H9 (cell line): ENCODE measurements around the gene GMPR. TPM values are rescaled to one million over a fixed set of nuclear protein-coding genes. Genes with fewer than 3 reads are reported as not detected.

ENCODE experiments used
- DNase-seq: peaks from one replicate; pipeline ENCODE4 v3.0.0-alpha.2; 2017
- H2AFZ ChIP-seq: one replicate; pipeline ENCODE4 v1.6.1; 2013; ENCODE audit warnings: mild to moderate bottlenecking, low read length, control low read depth, moderate library complexity
- H2AK5ac ChIP-seq: 2 replicates; pipeline ENCODE4 v1.6.1; 2013; ENCODE audit warnings: low read length, control low read depth, mixed read lengths; ENCODE audit not compliant: insufficient read length
- H2BK120ac ChIP-seq: one replicate; pipeline ENCODE4 v1.6.1; 2013; ENCODE audit warnings: low read depth, mild to moderate bottlenecking, low read length, control low read depth, inconsistent platforms; ENCODE audit not compliant: poor library complexity, severe bottlenecking
- H2BK12ac ChIP-seq: 2 replicates; pipeline ENCODE4 v1.6.1; 2013; ENCODE audit warnings: low read length, control low read depth, mixed read lengths, low read depth; ENCODE audit not compliant: insufficient read length
- H2BK15ac ChIP-seq: 2 replicates; pipeline ENCODE4 v1.6.1; 2013; ENCODE audit warnings: low read depth, low read length, control low read depth
- H2BK20ac ChIP-seq: one replicate; pipeline ENCODE4 v1.6.1; 2013; ENCODE audit warnings: low read depth, mild to moderate bottlenecking, low read length, control low read depth, inconsistent platforms; ENCODE audit not compliant: poor library complexity, severe bottlenecking
- H2BK5ac ChIP-seq: 2 replicates; pipeline ENCODE4 v1.6.1; 2013; ENCODE audit warnings: low read length, control low read depth, mixed read lengths; ENCODE audit not compliant: insufficient read length
- H3K14ac ChIP-seq: 2 replicates; pipeline ENCODE4 v1.6.1; 2013; ENCODE audit warnings: low read length, control low read depth; ENCODE audit not compliant: insufficient read depth
- H3K18ac ChIP-seq: 2 replicates; pipeline ENCODE4 v1.6.1; 2013; ENCODE audit warnings: low read depth, mild to moderate bottlenecking, mixed read lengths, low read length, control low read depth; ENCODE audit not compliant: insufficient read length
- H3K23ac ChIP-seq: 2 replicates; pipeline ENCODE4 v1.6.1; 2013; ENCODE audit warnings: low read length, control low read depth, mixed read lengths, low read depth; ENCODE audit not compliant: insufficient read length
- H3K23me2 ChIP-seq: 2 replicates; pipeline ENCODE4 v1.6.1; 2013; ENCODE audit warnings: low read depth, mild to moderate bottlenecking, mixed read lengths, low read length, control low read depth; ENCODE audit not compliant: insufficient read length, poor library complexity, severe bottlenecking
- H3K27ac ChIP-seq: 2 replicates; pipeline ENCODE4 v1.5.1; 2013; ENCODE audit warnings: low read length, control low read depth, mixed read lengths, low read depth; ENCODE audit not compliant: insufficient read length
- H3K27me3 ChIP-seq: 2 replicates; pipeline ENCODE4 v1.6.1; 2013; ENCODE audit warnings: low read length, control low read depth, inconsistent platforms; ENCODE audit not compliant: insufficient read depth
- H3K4ac ChIP-seq: 2 replicates; pipeline ENCODE4 v1.6.1; 2013; ENCODE audit warnings: low read depth, mild to moderate bottlenecking, control low read depth, inconsistent platforms, low read length, moderate library complexity
- H3K4me1 ChIP-seq: 2 replicates; pipeline ENCODE4 v1.6.1; 2013; ENCODE audit warnings: low read length, control low read depth, inconsistent platforms; ENCODE audit not compliant: insufficient read depth
- H3K4me2 ChIP-seq: 2 replicates; pipeline ENCODE4 v1.6.1; 2013; ENCODE audit warnings: low read length, control low read depth, mixed read lengths; ENCODE audit not compliant: insufficient read length, insufficient read depth
- H3K56ac ChIP-seq: 2 replicates; pipeline ENCODE4 v1.6.1; 2013; ENCODE audit warnings: low read depth, mild to moderate bottlenecking, mixed read lengths, low read length, control low read depth; ENCODE audit not compliant: insufficient read length
- H3K79me1 ChIP-seq: 2 replicates; pipeline ENCODE4 v1.6.1; 2013; ENCODE audit warnings: low read depth, mild to moderate bottlenecking, moderate library complexity, low read length, control low read depth, inconsistent platforms; ENCODE audit not compliant: insufficient read depth, poor library complexity, severe bottlenecking
- H3K79me2 ChIP-seq: 2 replicates; pipeline ENCODE4 v1.6.1; 2013; ENCODE audit warnings: low read length, control low read depth, inconsistent platforms; ENCODE audit not compliant: insufficient read depth
- H3K9ac ChIP-seq: 2 replicates; pipeline ENCODE4 v1.6.1; 2013; ENCODE audit warnings: low read length, control low read depth, mixed read lengths; ENCODE audit not compliant: insufficient read length; ENCODE audit errors: extremely low read depth
- H3K9me3 ChIP-seq: one replicate; pipeline ENCODE4 v1.6.1; 2013; ENCODE audit warnings: low read depth, low read length, inconsistent platforms; ENCODE audit not compliant: control insufficient read depth
- H3T11ph ChIP-seq: one replicate; pipeline ENCODE4 v1.6.1; 2013; ENCODE audit warnings: mild to moderate bottlenecking, low read length, control low read depth, inconsistent platforms
- H4K20me1 ChIP-seq: one replicate; pipeline ENCODE4 v1.6.1; 2013; ENCODE audit not compliant: control insufficient read depth, insufficient read length, insufficient read depth
- H4K5ac ChIP-seq: 2 replicates; pipeline ENCODE4 v1.6.1; 2013; ENCODE audit warnings: low read depth, mild to moderate bottlenecking, mixed read lengths, low read length, control low read depth; ENCODE audit not compliant: insufficient read length
- H4K8ac ChIP-seq: replicated peaks from 2 replicates; pipeline ENCODE4 v1.6.1; 2013; ENCODE audit warnings: low read length, control low read depth, mixed read lengths, low read depth; ENCODE audit not compliant: insufficient read length
- H4K91ac ChIP-seq: 2 replicates; pipeline ENCODE4 v1.6.1; 2013; ENCODE audit warnings: low read depth, mild to moderate bottlenecking, moderate library complexity, mixed read lengths, low read length, control low read depth; ENCODE audit not compliant: insufficient read length
- H3K27ac Mint-ChIP-seq, 3 experiments: 2 replicates in 2 of 3; 3 replicates in 1 of 3; pipeline ENCODE4 v1.8.0; 2020 to 2021; ENCODE audit warnings: mixed read lengths in 3 of 3, mild to moderate bottlenecking in 1 of 3, moderate library complexity in 1 of 3
- H3K27me3 Mint-ChIP-seq: 2 replicates; pipeline ENCODE4 v1.8.0; 2021; ENCODE audit warnings: low read depth, mild to moderate bottlenecking, moderate library complexity, mixed read lengths
- H3K36me3 Mint-ChIP-seq, 3 experiments: 2 replicates in 2 of 3; 3 replicates in 1 of 3; pipeline ENCODE4 v1.8.0; 2020 to 2021; ENCODE audit warnings: low read depth in 3 of 3, mixed read lengths in 3 of 3; ENCODE audit not compliant: insufficient read depth in 1 of 3
- H3K4me1 Mint-ChIP-seq, 2 experiments: 2 replicates each; pipeline ENCODE4 v1.8.0; 2020; ENCODE audit warnings: mixed read lengths in 2 of 2
- H3K4me3 Mint-ChIP-seq, 2 experiments: 2 replicates in 1 of 2; 3 replicates in 1 of 2; pipeline ENCODE4 v1.8.0; 2020 to 2021; ENCODE audit warnings: mild to moderate bottlenecking in 2 of 2, mixed read lengths in 2 of 2, moderate library complexity in 1 of 2
- H3K9me3 Mint-ChIP-seq, 2 experiments: 2 replicates in 1 of 2; 3 replicates in 1 of 2; pipeline ENCODE4 v1.8.0; 2020; ENCODE audit warnings: mild to moderate bottlenecking in 2 of 2, mixed read lengths in 2 of 2, moderate library complexity in 1 of 2
- WGBS: extraction: QIAGEN DNeasy Blood & Tissue Kit; methylation state at CpG from one replicate; pipeline ENCODE4 v1.1.7; 2013; ENCODE audit warnings: missing lambda C conversion rate, low lambda C conversion rate, mixed read lengths; ENCODE audit not compliant: insufficient read length; ENCODE audit errors: extremely low coverage; 5-methylcytosine and 5-hydroxymethylcytosine counted together
- total RNA-seq: library from RNA; stranded (reverse); gene quantifications from 2 replicates; pipeline ENCODE4 v1.2.1, GENCODE V29; 2021
- TF ChIP-seq, protein P1 (sequence below): fragments of 200-600 bp; sonication (generic); conservative IDR thresholded peaks from 3 replicates; pipeline ENCODE4 v1.8.0; 2021; ENCODE audit warnings: antibody characterized with exemption, mild to moderate bottlenecking

Gene GMPR
- total RNA-seq, 1 experiment from 2014 or later: 0.70 TPM

DNA sequence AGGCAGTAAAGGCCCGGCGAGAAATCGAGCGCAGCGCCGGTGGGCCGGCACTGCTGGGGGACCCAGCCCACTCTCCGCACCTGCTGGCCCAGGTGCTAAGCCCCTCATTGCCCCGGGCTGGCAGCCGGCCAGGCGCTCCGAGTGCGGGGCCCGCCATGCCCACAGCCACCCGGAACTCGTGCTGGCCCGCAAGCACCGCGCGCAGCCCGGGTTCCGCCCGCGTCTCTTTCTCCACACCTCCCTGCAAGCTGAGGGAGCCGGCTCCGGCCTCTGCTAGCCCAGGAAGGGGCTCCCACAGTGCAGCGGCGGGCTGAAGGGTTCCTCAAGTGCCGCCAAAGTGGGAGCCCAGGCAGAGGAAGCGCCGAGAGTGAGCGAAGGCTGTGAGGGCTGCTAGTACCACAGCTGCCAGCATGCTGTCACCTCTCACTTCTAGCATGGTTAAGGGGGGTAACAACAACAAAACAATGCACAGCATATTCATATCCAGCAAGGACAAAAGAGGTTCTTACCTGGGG lies 11.3 kb upstream of the GMPR start:
- TF ChIP-seq, protein P1, sequence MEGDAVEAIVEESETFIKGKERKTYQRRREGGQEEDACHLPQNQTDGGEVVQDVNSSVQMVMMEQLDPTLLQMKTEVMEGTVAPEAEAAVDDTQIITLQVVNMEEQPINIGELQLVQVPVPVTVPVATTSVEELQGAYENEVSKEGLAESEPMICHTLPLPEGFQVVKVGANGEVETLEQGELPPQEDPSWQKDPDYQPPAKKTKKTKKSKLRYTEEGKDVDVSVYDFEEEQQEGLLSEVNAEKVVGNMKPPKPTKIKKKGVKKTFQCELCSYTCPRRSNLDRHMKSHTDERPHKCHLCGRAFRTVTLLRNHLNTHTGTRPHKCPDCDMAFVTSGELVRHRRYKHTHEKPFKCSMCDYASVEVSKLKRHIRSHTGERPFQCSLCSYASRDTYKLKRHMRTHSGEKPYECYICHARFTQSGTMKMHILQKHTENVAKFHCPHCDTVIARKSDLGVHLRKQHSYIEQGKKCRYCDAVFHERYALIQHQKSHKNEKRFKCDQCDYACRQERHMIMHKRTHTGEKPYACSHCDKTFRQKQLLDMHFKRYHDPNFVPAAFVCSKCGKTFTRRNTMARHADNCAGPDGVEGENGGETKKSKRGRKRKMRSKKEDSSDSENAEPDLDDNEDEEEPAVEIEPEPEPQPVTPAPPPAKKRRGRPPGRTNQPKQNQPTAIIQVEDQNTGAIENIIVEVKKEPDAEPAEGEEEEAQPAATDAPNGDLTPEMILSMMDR: no peak
- Histone ChIP-seq H4K5ac (no peak overlapping the region), H4K8ac (no peak overlapping the region), H2BK5ac (no peak overlapping the region), H3K9me3 (no peaks in the 10 kb centered on the region), H2BK15ac (no peak overlapping the region), H2BK20ac (no peak overlapping the region), H3K4me1 (no peaks in the 10 kb centered on the region), H3K18ac (no peak overlapping the region), H4K91ac (no peak overlapping the region), H2BK120ac (no peak overlapping the region), H2AFZ (no peak overlapping the region), H3K27ac (no peak overlapping the region), H3K23me2 (no peaks in the 10 kb centered on the region), H3K4me2 (no peak overlapping the region), H3K79me1 (no peaks in the 10 kb centered on the region), H3T11ph (no peak overlapping the region), H2AK5ac (no peak overlapping the region), H3K56ac (no peak overlapping the region), H4K20me1 (no peaks in the 10 kb centered on the region), H3K23ac (no peak overlapping the region), H3K4ac (no peak overlapping the region), H3K14ac (no peak overlapping the region), H3K79me2 (no peaks in the 10 kb centered on the region), H2BK12ac (no peak overlapping the region), H3K27me3 (no peaks in the 10 kb centered on the region), H3K9ac (no peak overlapping the region)
- WGBS: no CpG with 5 or more reads among the region's 32 CpGs
- DNase-seq: no peak
- peaks cover 0 to 2% of the 10 kb centered on the region in 2 experiments; a peak in 1 of 5 replicates for H3K9me3 Mint-ChIP-seq
- no peak overlapping the region; a peak in 1 of 7 replicates for H3K27ac Mint-ChIP-seq
- H3K27me3 Mint-ChIP-seq: peaks cover 7% of the 10 kb centered on the region
- peaks cover 0 to 11% of the 10 kb centered on the region in 2 experiments; a peak in 2 of 4 replicates for H3K4me1 Mint-ChIP-seq
- no peak overlapping the region for H3K4me3 Mint-ChIP-seq
- H3K36me3 Mint-ChIP-seq: no peaks in the 10 kb centered on the region; a peak in 1 of 7 replicates
